ENCODE data around the gene JCHAIN. TPM values are rescaled to one million over a fixed set of nuclear protein-coding genes. Genes with fewer than 3 reads are reported as not detected.
"Not testable (repeated sequence)": the region's sequence is repeated elsewhere in the genome, so short reads cannot be mapped to it uniquely, and the experiment has no call there.

The JCHAIN gene
- total and polyA plus RNA-seq, 12 donors, result 0.57 to 55.4 (median 2.4) TPM

DNA sequence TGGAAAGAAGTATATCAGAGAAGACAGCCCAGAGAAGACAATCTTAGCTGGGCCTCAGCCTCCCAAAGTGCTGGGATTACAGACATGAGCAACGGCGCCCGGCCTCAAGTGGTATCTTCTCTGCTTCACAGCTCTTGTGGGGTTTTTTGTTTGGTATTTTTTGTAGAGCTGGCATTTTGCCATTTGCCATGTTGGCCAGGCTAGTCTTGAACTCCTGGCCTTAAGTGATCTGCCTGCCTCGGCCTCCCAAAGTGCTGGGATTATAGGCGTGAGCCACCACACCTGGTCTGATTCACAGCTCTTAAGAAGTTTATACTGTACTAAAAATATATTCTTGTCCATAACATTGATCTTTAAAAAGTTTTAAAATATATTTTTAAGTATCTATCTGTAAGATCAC, 34.4 kb upstream of the JCHAIN start:
- Histone ChIP-seq H3K4me1 (peaks cover 0 to 13% (median 8%) of the 10 kb centered on the region in 9 donors), H3K27me3 (no peaks in the 10 kb centered on the region), H3K4me3 (no peak overlapping the region), H3K27ac (no peak overlapping the region), H3K9me3 (no peaks in the 10 kb centered on the region), H3K36me3 (peaks cover 0 to 7% (median 0%) of the 10 kb centered on the region in 9 donors)
- TF ChIP-seq, protein P1, sequence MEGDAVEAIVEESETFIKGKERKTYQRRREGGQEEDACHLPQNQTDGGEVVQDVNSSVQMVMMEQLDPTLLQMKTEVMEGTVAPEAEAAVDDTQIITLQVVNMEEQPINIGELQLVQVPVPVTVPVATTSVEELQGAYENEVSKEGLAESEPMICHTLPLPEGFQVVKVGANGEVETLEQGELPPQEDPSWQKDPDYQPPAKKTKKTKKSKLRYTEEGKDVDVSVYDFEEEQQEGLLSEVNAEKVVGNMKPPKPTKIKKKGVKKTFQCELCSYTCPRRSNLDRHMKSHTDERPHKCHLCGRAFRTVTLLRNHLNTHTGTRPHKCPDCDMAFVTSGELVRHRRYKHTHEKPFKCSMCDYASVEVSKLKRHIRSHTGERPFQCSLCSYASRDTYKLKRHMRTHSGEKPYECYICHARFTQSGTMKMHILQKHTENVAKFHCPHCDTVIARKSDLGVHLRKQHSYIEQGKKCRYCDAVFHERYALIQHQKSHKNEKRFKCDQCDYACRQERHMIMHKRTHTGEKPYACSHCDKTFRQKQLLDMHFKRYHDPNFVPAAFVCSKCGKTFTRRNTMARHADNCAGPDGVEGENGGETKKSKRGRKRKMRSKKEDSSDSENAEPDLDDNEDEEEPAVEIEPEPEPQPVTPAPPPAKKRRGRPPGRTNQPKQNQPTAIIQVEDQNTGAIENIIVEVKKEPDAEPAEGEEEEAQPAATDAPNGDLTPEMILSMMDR (IDR thresholded peaks at IDR 0.05), result no peak
- ATAC-seq, result no peak
- 94% methylated on average over 5 of the region's 5 CpGs for WGBS, 2 donors
- intact Hi-C loops (cut with DNase I), result loop anchor here in 4 of 10 donors (10.0 kb wide), 2 partner anchors 124 to 134 kb away; partner anchors contain the start of gene GRSF1 (in 3 of the 4)
- DNase-seq, result no peak

DNA sequence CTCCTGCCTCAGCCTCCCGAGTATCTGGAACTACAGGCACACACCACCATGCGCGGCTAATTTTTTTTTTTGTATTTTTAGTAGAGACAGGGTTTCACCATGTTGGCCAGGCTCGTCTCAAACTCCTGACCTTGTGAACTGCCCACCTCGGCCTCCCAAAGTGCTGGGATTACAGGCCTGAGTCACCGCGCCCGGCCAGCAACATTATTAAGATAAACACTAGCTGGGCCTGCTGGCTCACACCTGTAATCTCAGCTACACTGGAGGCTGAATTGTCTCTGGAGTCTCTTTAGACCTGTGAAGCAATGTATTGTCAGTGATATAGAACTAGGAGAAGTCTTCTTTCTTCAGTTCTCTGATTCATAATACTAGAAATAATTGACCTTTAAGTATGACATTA, 32.1 kb upstream of the JCHAIN start:
- DNase-seq; intact Hi-C loops (cut with DNase I); H3K27ac ChIP-seq; ATAC-seq; H3K4me3 ChIP-seq; H3K4me1 ChIP-seq; H3K9me3 ChIP-seq; H3K27me3 ChIP-seq: not testable (repeated sequence)
- H3K36me3 ChIP-seq, result peaks cover 0 to 13% (median 0%) of the 10 kb centered on the region in 9 donors
- WGBS, 2 donors, result 82 to 87% methylated on average over 8 of the region's 8 CpGs

GRCh38 chr4:70694633-70695032, 28.3 kb upstream of the JCHAIN start:
- peaks cover 2 to 30% (median 22%) of the 10 kb centered on the region in 9 donors for H3K4me1 ChIP-seq
- intact Hi-C loops (cut with DNase I); H3K27me3 ChIP-seq; H3K4me3 ChIP-seq; H3K9me3 ChIP-seq; ATAC-seq; DNase-seq; H3K27ac ChIP-seq: not testable (repeated sequence)
- H3K36me3 ChIP-seq, result peaks cover 0 to 47% (median 10%) of the 10 kb centered on the region in 9 donors
- 94 to 95% methylated on average over 7 of the region's 7 CpGs for WGBS, 2 donors

GRCh38 chr4:70691661-70692060, 25.4 kb upstream of the JCHAIN start:
- ATAC-seq (no peak), DNase-seq (no peak)
- TF ChIP-seq, protein P1 (IDR thresholded peaks at IDR 0.05), result no peak
- Histone ChIP-seq H3K4me1 (peaks cover 8 to 48% (median 33%) of the 10 kb centered on the region in 9 donors), H3K4me3 (no peak overlapping the region), H3K27me3 (no peaks in the 10 kb centered on the region), H3K9me3 (no peaks in the 10 kb centered on the region), H3K36me3 (peaks cover 0 to 47% (median 10%) of the 10 kb centered on the region in 9 donors), H3K27ac (peak overlapping the region in 1 of 10 donors; percentile 7)
- intact Hi-C loops (cut with DNase I), result no loop called here
- 81 to 94% methylated on average over 1 of the region's 1 CpG for WGBS, 2 donors

DNA sequence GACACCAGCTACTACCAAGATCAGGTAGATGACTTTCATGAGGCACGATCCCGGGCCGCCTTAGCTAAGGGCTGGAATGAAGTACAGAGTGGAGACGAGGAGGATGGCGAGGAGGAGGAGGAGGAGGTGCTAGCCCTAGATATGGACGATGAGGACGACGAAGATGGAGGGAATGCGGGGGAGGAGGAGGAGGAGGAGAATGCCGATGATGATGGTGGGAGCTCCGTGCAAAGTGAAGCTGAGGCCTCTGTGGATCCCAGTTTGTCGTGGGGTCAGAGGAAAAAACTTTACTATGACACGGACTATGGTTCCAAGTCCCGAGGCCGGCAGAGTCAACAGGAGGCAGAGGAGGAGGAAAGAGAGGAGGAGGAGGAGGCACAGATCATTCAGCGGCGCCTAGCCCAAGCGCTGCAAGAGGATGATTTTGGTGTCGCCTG, 22.5 kb upstream of the JCHAIN start:
- Histone ChIP-seq H3K4me1 (peaks cover 8 to 50% (median 33%) of the 10 kb centered on the region in 9 donors), H3K36me3 (peaks cover 0 to 37% (median 10%) of the 10 kb centered on the region in 9 donors), H3K27ac (peak overlapping the region; percentile 38 to 98 (median 94)), H3K27me3 (no peaks in the 10 kb centered on the region), H3K4me3 (peak overlapping the region; percentile 65 to 96 (median 92)), H3K9me3 (no peaks in the 10 kb centered on the region)
- DNase-seq (no peak), ATAC-seq (peak in 5 of 8 donors; percentile 4 to 28 (median 7))
- intact Hi-C loops (cut with DNase I), result loop anchor here in 5 of 10 donors (1.0 to 10.0 kb wide), 8 partner anchors 14 to 304 kb away; partner anchors contain the start of genes DCK (in 2 of the 5), GRSF1 (in 2 of the 5) and MOB1B (in 1 of the 5)
- TF ChIP-seq, protein P1 (IDR thresholded peaks at IDR 0.05), result no peak
- 1% methylated on average over 19 of the region's 19 CpGs for WGBS, 2 donors

All from heart right ventricle (tissue), 16 donors.